Stimulated activated naive CD8-positive, alpha-beta T cell treated with anti-CD3 and anti-CD28 coated beads, Interleukin-15, Interleukin-2, amounts not matched to agents 100 U/mL and 50 U/mL, for 24 hours (primary cell): Measurements from ENCODE around the gene RGS13.
"Not testable (repeated sequence)": the region's sequence is repeated elsewhere in the genome, so short reads cannot be mapped to it uniquely, and the experiment has no call there.

Experiments
- ATAC-seq: fragments of 150-1000 bp; cut with Tn5 transposase; one replicate; pipeline ENCODE4 v1.10.0; 2021
- DNase-seq: peaks from one replicate; pipeline ENCODE4 v3.0.0; 2021

The RGS13 gene

DNA sequence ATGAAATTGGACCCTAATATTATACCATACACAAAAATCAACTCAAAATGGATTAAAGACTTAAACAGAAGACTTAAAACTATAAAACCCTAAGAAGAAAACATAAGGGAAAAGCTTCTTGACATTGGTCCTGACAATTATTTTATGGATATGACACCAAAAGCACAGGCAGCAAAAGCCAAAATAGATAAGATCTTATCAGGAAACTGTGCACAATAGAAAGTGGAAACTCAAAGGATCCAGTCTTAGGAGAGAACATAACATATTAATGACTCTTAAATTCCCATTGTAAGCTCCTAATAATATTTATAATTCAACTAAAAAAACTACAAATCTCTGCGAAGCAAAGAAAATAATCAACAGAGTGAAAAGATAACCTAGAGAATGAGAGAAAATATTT, 39.8 kb downstream of the RGS13 start:
- no peak for ATAC-seq
- DNase-seq, result no peak

DNA sequence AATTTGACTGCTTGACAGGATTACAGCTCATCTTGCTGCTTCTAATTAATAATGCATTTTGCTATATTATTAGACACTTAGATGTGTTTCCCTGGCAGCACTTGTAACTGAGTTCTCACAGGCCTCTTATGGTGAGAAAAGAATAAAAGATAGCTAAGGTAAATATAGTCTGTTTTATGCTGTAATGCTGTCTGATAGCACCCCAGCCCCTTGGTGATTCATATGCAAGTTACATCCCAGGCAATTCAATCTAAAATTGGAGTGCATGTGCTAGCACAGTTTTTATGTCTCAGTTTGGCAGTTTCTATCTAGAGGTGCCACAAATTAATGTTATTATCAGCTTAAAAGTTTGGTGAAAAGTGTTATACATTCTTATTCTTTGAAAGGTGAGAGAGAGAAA, 42.2 kb downstream of the RGS13 start:
- no peak for DNase-seq
- no peak for ATAC-seq

DNA sequence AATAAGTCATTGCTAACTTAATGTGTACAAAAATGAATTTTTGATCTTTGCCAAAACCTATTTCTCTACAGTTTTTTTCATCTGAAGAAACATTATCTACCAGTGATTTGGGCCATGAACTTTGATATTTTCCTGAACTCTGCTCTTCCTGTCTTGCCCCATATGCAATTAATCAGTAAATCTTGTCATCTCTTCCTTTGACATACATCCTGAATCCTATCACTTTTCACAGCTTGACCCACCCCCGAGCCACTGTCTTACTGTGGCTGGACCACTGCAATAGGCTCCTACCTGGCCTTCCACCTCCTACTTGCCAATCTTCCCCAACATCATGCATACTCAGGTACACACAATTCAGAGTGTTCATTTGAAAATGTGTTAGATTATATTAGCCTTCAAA, 46.4 kb downstream of the RGS13 start:
- DNase-seq, result no peak
- no peak for ATAC-seq

DNA sequence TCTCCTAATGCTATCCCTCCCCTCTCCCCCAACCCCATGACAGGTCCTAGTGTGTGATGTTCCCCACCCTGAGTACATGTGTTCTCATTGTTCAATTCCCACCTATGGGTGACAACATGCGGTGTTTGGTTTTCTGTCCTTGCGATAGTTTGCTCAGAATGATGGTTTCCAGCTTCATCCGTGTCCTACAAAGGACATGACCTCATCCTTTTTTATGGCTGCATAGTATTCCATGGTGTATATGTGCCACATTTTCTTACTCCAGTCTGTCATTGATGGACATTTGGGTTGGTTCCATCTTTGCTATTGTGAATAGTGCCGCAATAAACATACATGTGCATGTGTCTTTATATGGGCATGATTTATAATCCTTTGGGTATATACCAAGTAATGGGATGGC, 47.1 kb downstream of the RGS13 start:
- DNase-seq, ATAC-seq: not testable (repeated sequence)

DNA sequence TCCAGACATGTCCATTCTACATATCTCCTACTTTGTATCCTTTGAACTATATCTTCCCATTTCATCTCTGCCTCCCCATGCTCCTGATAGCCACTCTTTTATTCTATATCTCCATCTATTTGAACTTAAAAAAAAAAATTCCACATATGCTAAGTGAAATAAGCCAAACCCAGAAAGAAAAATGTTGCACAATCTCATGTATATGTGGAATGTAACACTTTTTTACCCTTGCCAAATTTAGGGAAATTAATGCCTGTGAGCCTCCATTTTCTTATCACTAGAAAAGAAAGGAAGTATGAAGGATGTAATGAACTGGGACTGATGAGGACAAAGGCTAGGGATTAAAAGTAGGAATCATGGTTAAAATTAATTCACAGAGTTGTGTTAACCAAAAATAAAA, 53.5 kb downstream of the RGS13 start:
- no peak for ATAC-seq
- no peak for DNase-seq

DNA sequence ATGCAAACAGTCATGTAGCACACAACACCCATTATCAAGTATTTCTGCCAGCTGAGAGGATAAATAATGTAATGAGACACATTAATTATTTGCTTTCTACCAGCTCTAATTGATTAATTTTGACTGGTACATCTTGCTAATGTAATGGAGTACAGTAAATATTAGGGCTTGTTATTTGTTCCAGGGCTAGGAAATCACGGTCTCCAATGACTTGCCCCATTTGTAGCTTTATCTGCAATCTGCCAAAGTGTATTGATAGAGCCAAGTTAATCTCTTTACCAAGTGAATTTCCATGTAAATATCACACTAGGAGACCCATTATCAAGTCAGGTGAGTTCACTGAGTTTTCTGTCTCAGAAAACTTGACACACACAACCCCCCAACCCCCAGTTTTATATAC, 55.1 kb downstream of the RGS13 start:
- no peak for ATAC-seq

DNA sequence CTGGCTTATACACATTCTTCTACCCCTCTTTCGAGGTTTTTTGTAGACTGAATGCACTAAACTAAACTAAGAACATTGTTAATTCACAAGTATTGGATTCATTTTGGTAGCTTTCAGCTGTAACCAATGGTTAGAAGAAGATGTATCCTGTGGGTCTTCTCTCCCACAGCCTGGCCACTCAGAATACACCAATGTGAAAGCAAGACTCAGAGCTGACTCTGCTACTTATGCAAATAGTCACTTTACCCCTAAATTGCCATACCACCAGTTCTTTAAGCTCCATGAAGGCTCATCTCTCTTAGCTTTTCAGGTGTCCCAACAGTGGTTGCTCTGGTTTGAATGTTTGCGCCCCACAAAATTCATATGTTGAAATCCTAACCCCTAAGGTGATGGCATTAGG, 60.1 kb downstream of the RGS13 start:
- no peak for ATAC-seq
- DNase-seq, result no peak

More for the DNA sequence above, 55.1 kb downstream of the RGS13 start:
- no peak for DNase-seq

DNA sequence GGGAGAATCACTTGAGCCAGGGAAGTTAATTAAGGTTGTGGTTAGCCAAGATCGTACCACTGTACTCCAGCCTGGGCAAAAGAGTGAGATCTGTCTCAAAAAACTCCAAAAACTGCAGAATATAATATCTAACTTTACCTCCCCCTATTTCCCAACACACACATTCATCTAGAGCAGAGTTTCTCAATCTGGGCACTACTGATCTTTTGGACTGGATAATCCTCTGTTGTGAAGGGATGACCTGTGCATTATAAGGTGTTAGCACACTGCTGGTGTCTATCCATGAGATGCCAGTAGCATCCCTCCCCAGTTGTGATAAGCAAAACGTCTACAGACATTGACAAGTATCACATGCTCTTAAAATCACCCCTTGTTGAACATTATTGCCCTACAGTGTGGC, 61.8 kb downstream of the RGS13 start:
- DNase-seq (no peak), ATAC-seq (no peak)

DNA sequence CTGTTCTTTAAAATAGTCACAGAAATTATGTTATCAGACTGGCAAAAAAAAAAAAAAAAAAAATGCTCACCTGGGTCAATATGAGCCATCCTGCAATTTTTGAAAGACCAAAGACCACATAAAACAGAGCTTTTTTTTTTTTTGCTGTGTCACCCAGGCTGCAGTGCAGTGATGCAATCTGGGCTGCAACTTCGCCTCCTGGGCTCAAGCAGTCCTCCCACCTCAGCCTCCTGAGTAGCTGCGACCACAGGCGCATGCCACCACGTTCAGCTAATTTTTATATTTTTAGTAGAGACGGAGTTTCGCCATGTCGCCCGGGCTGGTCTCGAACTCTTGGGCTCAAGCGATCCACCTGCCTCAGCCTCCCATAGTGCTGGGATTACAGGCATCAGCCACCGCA, 62.8 kb downstream of the RGS13 start:
- ATAC-seq, result no peak
- DNase-seq, result no peak

DNA sequence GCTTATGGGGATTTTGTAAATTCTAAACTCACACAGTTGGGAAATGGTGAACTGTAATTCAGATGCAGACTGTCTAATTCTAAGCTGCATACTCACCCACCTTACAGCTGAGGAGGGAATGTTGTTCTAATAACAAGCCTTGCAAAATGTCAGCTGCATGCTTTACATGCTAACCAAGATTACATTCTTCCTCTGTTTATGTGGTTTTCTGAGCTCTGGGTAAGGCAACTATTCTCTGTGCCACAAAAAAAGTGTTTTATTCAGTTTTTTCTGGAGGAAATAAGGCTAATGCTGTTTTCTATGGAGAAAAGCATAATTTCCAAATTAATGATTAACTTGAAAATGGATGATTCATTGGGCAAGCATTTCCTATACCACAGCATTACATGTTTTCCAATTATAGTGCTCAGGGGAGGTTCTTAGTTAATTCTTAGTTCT, 64.9 kb downstream of the RGS13 start:
- no peak for ATAC-seq
- no peak for DNase-seq

DNA sequence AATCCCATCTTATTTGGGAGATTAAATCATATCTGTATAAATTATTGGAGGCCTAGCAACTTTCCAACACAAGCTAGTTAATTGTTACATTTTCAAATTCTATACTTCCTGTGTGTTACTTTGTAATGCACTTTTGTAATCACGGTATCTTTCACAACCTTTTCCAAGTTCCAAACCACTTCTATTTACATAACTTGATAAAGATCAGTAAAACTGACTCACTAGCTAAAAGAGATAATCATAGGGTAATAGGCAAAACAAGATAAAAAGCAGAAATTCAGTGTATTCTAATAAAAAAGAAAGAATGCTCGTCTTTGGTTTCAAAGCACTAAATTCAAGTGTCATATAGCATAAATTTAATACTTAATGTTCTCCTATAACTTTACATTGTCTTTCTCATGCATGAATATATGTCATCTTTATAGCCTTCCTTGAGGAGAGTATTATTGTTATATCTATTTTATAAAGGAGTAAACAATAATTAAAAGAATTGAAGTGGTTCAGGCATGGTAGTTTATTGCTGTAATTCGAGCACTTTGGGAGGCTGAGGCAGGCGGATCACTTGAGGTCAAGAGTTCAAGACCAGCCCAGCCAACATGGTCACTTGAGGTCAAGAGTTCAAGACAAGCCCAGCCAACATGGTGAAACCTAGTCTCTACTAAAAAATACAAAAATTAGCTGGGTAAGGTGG, 66.4 kb downstream of the RGS13 start:
- no peak for DNase-seq
- ATAC-seq, result no peak

DNA sequence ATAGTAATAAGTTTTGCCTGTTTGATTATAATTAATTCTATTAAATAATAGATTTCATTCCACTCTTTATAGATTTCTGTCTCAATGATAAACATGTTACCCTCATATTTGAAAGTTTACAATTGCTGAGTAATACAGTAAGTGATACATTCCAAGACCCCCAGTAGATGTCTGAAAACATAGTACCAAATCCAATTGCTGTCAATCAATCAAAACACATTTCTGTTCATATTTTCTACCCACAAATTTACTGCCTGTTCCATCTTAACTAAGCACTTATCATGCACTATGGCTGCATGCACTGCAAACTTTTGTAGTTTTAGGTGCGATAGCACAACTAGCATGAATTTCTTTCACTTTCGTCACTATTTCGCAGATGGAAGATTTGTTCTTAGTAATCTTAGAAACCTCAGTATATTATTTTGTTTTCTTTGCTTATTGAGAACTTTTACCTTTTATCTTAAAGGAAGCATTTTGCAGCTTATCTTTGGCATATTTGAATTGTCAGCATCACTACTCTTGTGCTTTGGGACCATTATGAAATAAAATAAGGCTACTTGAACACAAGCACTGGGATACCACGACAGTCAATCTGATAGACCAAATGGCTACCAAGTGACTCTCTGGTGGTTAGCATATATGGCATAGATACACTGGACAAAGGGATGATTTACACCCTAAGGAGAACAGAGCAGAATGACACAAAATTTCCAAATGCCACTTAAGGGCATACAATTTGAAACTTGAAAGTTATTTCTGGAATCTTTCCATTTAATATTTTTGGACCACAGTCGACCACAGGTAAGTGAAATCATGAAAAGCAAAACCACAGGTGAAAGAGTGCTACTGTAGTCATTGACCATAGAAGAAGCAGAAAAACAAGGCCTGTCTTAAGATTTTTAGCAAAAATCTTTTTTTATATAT, 67.6 kb downstream of the RGS13 start:
- DNase-seq (no peak), ATAC-seq (peak; percentile 68)

DNA sequence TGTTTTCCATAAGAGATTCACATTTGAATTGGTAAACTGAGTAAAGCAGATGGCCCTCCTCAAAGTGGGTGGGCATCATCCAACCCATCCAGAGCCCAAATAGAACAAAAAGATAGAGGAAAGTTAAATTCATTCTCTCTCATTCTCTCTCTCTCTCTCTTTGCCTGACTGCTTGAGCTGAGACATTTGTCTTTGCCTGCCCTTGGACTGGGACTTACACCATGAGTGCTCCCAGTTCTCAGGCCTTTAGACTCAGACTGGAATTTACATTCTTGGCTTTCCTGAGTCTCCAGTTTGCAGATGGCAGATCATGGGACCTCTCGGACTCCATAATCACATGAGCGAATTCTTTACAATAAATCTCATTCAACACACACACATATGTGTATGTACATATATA, 69.6 kb downstream of the RGS13 start:
- DNase-seq (no peak), ATAC-seq (no peak)

DNA sequence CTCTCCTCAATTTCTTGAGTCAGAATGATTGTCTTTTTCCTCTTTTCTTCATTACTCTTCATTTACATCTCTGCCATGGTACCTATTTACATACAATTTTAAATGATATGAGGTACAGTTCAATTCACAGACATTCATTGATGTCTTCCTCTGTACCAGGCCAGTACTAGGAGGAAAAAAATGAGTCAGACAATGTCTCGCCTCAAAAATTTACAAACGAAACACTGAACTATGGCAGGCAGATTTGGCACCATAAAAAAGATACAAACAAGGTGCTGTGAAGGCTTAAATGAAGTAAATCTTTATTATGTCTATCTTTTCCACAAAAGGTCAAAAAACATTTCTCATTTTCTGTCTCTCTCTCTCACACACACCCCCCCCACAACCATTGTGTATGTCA, 71.0 kb downstream of the RGS13 start:
- no peak for ATAC-seq
- no peak for DNase-seq

DNA sequence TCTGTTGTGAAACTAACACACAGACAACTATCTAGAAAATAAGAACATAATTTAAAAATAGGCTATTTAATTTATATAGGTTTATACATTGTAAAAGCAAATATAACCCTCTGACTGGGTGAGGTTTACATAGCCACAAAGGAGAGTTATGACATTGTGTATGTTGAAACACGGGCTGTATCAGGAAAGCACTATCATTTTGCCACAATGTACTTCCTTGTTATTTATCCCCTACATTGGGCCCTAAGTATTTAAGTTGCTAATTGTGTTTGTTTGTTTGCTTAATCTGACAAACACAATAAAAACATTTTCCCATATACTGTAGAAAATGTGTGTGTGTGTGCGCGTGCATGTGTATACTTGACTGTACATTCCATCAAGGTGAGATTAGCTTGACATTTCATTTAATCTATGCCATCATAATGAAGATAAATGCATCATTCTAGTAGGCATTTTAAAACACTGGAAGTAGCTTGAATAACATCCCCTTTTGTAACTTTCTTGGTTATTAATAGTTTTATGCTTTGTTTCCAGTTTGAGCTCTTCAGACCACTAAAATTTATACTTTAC, 72.1 kb downstream of the RGS13 start:
- no peak for DNase-seq
- ATAC-seq, result no peak

DNA sequence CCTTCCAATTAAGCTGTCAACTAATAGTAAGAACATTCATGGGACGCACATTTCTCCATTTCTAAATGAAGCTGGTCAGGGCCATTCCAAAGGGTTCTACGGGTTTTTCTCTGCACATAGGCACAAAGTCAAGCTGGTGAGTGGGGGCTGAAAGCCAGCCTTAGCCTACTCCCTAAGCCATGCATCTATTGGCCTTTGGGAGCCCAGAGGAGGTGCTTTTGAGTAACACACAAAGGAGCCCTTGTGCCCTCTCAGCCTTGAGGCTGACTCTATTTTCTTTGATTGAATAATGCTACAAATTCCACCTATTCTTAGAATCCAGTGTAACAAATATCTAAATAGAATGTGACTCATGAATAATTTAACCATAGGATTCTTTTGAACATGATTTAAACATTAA, 73.6 kb downstream of the RGS13 start:
- DNase-seq (no peak), ATAC-seq (no peak)
